PC-3 (cell line): ENCODE measurements around the gene MNT.

ENCODE experiments used
- EZH2 ChIP-seq: fragments of 300-600 bp; sonication (generic); IDR thresholded peaks from one replicate; pipeline ENCODE4 v1.6.1; 2017; ENCODE audit warnings: antibody characterized with exemption, mild to moderate bottlenecking, low read length; ENCODE audit not compliant: unreplicated experiment
- EZH2phosphoT487 ChIP-seq: fragments of 300-600 bp; sonication (generic); IDR thresholded peaks from 2 replicates; pipeline ENCODE4 v1.6.1; 2018; ENCODE audit warnings: mild to moderate bottlenecking, antibody characterized with exemption, low read length, borderline replicate concordance
- TF ChIP-seq, protein P1 (sequence below): fragments of 300-600 bp; sonication (generic); conservative IDR thresholded peaks from 2 replicates; pipeline ENCODE4 v1.5.1; 2017; ENCODE audit warnings: antibody characterized with exemption, low read depth, mild to moderate bottlenecking, low read length

DNA sequence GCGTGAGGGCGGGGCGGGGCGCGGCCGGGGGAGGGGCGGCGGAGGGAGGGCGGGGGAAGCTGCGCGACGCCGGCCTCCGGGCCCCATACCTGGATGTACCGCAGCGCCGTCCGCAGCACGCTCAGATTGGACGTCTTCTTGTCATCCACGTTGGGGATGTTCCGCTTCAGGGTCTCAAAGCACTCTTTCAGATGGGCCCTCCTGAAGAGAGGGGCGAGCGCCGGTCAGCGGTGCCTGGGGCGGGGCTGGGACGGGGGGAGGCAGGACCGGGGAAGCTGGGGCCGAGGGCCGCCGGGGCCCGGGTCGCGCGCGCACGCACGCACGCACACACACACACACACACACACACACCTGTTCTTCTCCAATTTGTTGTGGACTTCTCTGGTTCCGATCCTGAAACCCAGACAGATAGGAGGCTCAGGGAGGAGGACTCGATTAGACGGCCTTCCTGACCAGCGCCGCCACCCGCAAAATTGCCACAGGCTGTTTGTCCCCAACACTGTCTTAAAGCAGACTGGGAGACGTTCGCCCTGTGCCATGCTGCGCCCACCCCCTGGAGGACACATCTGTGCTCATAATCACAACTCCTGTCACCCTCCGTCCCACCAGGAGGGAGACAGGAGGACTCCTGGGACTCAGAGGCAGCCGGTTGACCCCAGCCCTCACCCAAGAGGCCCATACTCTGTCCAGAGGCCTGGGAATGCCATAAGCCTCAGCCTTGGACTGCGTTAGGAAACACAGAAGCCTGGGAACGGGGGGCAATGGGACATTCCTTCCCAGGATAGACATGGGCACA is 6.7 kb downstream of the MNT start:
- TF ChIP-seq, protein P1, sequence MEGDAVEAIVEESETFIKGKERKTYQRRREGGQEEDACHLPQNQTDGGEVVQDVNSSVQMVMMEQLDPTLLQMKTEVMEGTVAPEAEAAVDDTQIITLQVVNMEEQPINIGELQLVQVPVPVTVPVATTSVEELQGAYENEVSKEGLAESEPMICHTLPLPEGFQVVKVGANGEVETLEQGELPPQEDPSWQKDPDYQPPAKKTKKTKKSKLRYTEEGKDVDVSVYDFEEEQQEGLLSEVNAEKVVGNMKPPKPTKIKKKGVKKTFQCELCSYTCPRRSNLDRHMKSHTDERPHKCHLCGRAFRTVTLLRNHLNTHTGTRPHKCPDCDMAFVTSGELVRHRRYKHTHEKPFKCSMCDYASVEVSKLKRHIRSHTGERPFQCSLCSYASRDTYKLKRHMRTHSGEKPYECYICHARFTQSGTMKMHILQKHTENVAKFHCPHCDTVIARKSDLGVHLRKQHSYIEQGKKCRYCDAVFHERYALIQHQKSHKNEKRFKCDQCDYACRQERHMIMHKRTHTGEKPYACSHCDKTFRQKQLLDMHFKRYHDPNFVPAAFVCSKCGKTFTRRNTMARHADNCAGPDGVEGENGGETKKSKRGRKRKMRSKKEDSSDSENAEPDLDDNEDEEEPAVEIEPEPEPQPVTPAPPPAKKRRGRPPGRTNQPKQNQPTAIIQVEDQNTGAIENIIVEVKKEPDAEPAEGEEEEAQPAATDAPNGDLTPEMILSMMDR = no peak
- no peak for TF ChIP-seq EZH2
- TF ChIP-seq EZH2phosphoT487 = no peak
